Measurements from ENCODE around the gene CD28.

The CD28 gene

GRCh38 chr2:203740871-203741281 lies 34.4 kb downstream of the CD28 start:
- H3K4me3 ChIP-seq (ENCODE audit: low read depth in 1 of 2, low read length in 2 of 2), result no peak overlapping the region
- no peaks in the 10 kb centered on the region for H3K9me3 ChIP-seq (ENCODE audit: control insufficient read depth in 1 of 2, low read length in 2 of 2)
- H3K9ac ChIP-seq (ENCODE audit: low read depth in 1 of 2, low read length in 2 of 2), result no peak overlapping the region
- no peak overlapping the region for H3K27ac ChIP-seq (ENCODE audit: low read depth, low read length)
- H3K27me3 ChIP-seq (ENCODE audit: control insufficient read depth in 1 of 2, insufficient read depth in 2 of 2, low read length in 2 of 2), result no peaks in the 10 kb centered on the region
- no peaks in the 10 kb centered on the region for H3K36me3 ChIP-seq (ENCODE audit: control insufficient read depth in 1 of 2, insufficient read depth in 2 of 2, low read length in 2 of 2)
- H3K4me1 ChIP-seq (ENCODE audit: control insufficient read depth in 1 of 2, insufficient read depth in 2 of 2, low read length in 2 of 2), result no peaks in the 10 kb centered on the region

GRCh38 chr2:203741566-203741965 lies 35.1 kb downstream of the CD28 start:
- H3K4me1 ChIP-seq (ENCODE audit: control insufficient read depth in 1 of 2, insufficient read depth in 2 of 2, low read length in 2 of 2), result no peaks in the 10 kb centered on the region
- H3K9ac ChIP-seq (ENCODE audit: low read depth in 1 of 2, low read length in 2 of 2), result no peak overlapping the region
- H3K4me3 ChIP-seq (ENCODE audit: low read depth in 1 of 2, low read length in 2 of 2), result no peak overlapping the region
- H3K27me3 ChIP-seq (ENCODE audit: control insufficient read depth in 1 of 2, insufficient read depth in 2 of 2, low read length in 2 of 2), result no peaks in the 10 kb centered on the region
- no peaks in the 10 kb centered on the region for H3K36me3 ChIP-seq (ENCODE audit: control insufficient read depth in 1 of 2, insufficient read depth in 2 of 2, low read length in 2 of 2)
- H3K27ac ChIP-seq (ENCODE audit: low read depth, low read length), result no peak overlapping the region
- no peaks in the 10 kb centered on the region for H3K9me3 ChIP-seq (ENCODE audit: control insufficient read depth in 1 of 2, low read length in 2 of 2)

GRCh38 chr2:203743441-203743981 lies 37.1 kb downstream of the CD28 start:
- no peak overlapping the region for H3K9ac ChIP-seq (ENCODE audit: low read depth in 1 of 2, low read length in 2 of 2)
- no peak overlapping the region for H3K27ac ChIP-seq (ENCODE audit: low read depth, low read length)
- no peaks in the 10 kb centered on the region for H3K4me1 ChIP-seq (ENCODE audit: control insufficient read depth in 1 of 2, insufficient read depth in 2 of 2, low read length in 2 of 2)
- H3K9me3 ChIP-seq (ENCODE audit: control insufficient read depth in 1 of 2, low read length in 2 of 2), result no peaks in the 10 kb centered on the region
- H3K4me3 ChIP-seq (ENCODE audit: low read depth in 1 of 2, low read length in 2 of 2), result no peak overlapping the region
- H3K36me3 ChIP-seq (ENCODE audit: control insufficient read depth in 1 of 2, insufficient read depth in 2 of 2, low read length in 2 of 2), result no peaks in the 10 kb centered on the region
- H3K27me3 ChIP-seq (ENCODE audit: control insufficient read depth in 1 of 2, insufficient read depth in 2 of 2, low read length in 2 of 2), result no peaks in the 10 kb centered on the region

- Histone ChIP-seq H3K4me3 (ENCODE audit: low read depth in 1 of 2, low read length in 2 of 2) (no peak overlapping the region), H3K4me1 (ENCODE audit: control insufficient read depth in 1 of 2, insufficient read depth in 2 of 2, low read length in 2 of 2) (no peaks in the 10 kb centered on the region), H3K36me3 (ENCODE audit: control insufficient read depth in 1 of 2, insufficient read depth in 2 of 2, low read length in 2 of 2) (no peaks in the 10 kb centered on the region), H3K9ac (ENCODE audit: low read depth in 1 of 2, low read length in 2 of 2) (no peak overlapping the region), H3K27me3 (ENCODE audit: control insufficient read depth in 1 of 2, insufficient read depth in 2 of 2, low read length in 2 of 2) (no peaks in the 10 kb centered on the region), H3K9me3 (ENCODE audit: control insufficient read depth in 1 of 2, low read length in 2 of 2) (no peaks in the 10 kb centered on the region), H3K27ac (ENCODE audit: low read depth, low read length) (no peak overlapping the region)
Observed at GRCh38 chr2:203744091-203744490, 37.7 kb downstream of the CD28 start.

- H3K36me3 ChIP-seq (ENCODE audit: control insufficient read depth in 1 of 2, insufficient read depth in 2 of 2, low read length in 2 of 2), result no peaks in the 10 kb centered on the region
- no peaks in the 10 kb centered on the region for H3K27me3 ChIP-seq (ENCODE audit: control insufficient read depth in 1 of 2, insufficient read depth in 2 of 2, low read length in 2 of 2)
- no peak overlapping the region for H3K27ac ChIP-seq (ENCODE audit: low read depth, low read length)
- no peaks in the 10 kb centered on the region for H3K9me3 ChIP-seq (ENCODE audit: control insufficient read depth in 1 of 2, low read length in 2 of 2)
- no peaks in the 10 kb centered on the region for H3K4me1 ChIP-seq (ENCODE audit: control insufficient read depth in 1 of 2, insufficient read depth in 2 of 2, low read length in 2 of 2)
- H3K9ac ChIP-seq (ENCODE audit: low read depth in 1 of 2, low read length in 2 of 2), result no peak overlapping the region
- H3K4me3 ChIP-seq (ENCODE audit: low read depth in 1 of 2, low read length in 2 of 2), result no peak overlapping the region
Observed at GRCh38 chr2:203745267-203745666, 38.8 kb downstream of the CD28 start.

- no peaks in the 10 kb centered on the region for H3K4me1 ChIP-seq (ENCODE audit: control insufficient read depth in 1 of 2, insufficient read depth in 2 of 2, low read length in 2 of 2)
- H3K9ac ChIP-seq (ENCODE audit: low read depth in 1 of 2, low read length in 2 of 2), result no peak overlapping the region
- no peaks in the 10 kb centered on the region for H3K9me3 ChIP-seq (ENCODE audit: control insufficient read depth in 1 of 2, low read length in 2 of 2)
- H3K27me3 ChIP-seq (ENCODE audit: control insufficient read depth in 1 of 2, insufficient read depth in 2 of 2, low read length in 2 of 2), result no peaks in the 10 kb centered on the region
- H3K36me3 ChIP-seq (ENCODE audit: control insufficient read depth in 1 of 2, insufficient read depth in 2 of 2, low read length in 2 of 2), result no peaks in the 10 kb centered on the region
- H3K4me3 ChIP-seq (ENCODE audit: low read depth in 1 of 2, low read length in 2 of 2), result no peak overlapping the region
- no peak overlapping the region for H3K27ac ChIP-seq (ENCODE audit: low read depth, low read length)
Observed at GRCh38 chr2:203748331-203749126, 42.1 kb downstream of the CD28 start.

- H3K4me3 ChIP-seq (ENCODE audit: low read depth in 1 of 2, low read length in 2 of 2), result no peak overlapping the region
- H3K27me3 ChIP-seq (ENCODE audit: control insufficient read depth in 1 of 2, insufficient read depth in 2 of 2, low read length in 2 of 2), result no peaks in the 10 kb centered on the region
- no peaks in the 10 kb centered on the region for H3K4me1 ChIP-seq (ENCODE audit: control insufficient read depth in 1 of 2, insufficient read depth in 2 of 2, low read length in 2 of 2)
- peaks cover 0 to 6% of the 10 kb centered on the region in 2 donors for H3K9me3 ChIP-seq (ENCODE audit: control insufficient read depth in 1 of 2, low read length in 2 of 2)
- H3K9ac ChIP-seq (ENCODE audit: low read depth in 1 of 2, low read length in 2 of 2), result no peak overlapping the region
- H3K36me3 ChIP-seq (ENCODE audit: control insufficient read depth in 1 of 2, insufficient read depth in 2 of 2, low read length in 2 of 2), result no peaks in the 10 kb centered on the region
- no peak overlapping the region for H3K27ac ChIP-seq (ENCODE audit: low read depth, low read length)
Observed at GRCh38 chr2:203750346-203751068, 44.1 kb downstream of the CD28 start.

GRCh38 chr2:203751685-203752271 lies 45.3 kb downstream of the CD28 start:
- no peak overlapping the region for H3K9ac ChIP-seq (ENCODE audit: low read depth in 1 of 2, low read length in 2 of 2)
- no peak overlapping the region for H3K4me3 ChIP-seq (ENCODE audit: low read depth in 1 of 2, low read length in 2 of 2)
- no peak overlapping the region for H3K27ac ChIP-seq (ENCODE audit: low read depth, low read length)
- no peaks in the 10 kb centered on the region for H3K4me1 ChIP-seq (ENCODE audit: control insufficient read depth in 1 of 2, insufficient read depth in 2 of 2, low read length in 2 of 2)
- H3K27me3 ChIP-seq (ENCODE audit: control insufficient read depth in 1 of 2, insufficient read depth in 2 of 2, low read length in 2 of 2), result no peaks in the 10 kb centered on the region
- peaks cover 3 to 15% of the 10 kb centered on the region in 2 donors for H3K9me3 ChIP-seq (ENCODE audit: control insufficient read depth in 1 of 2, low read length in 2 of 2)
- no peaks in the 10 kb centered on the region for H3K36me3 ChIP-seq (ENCODE audit: control insufficient read depth in 1 of 2, insufficient read depth in 2 of 2, low read length in 2 of 2)

GRCh38 chr2:203756161-203756560 lies 49.7 kb downstream of the CD28 start:
- H3K27me3 ChIP-seq (ENCODE audit: control insufficient read depth in 1 of 2, insufficient read depth in 2 of 2, low read length in 2 of 2), result no peaks in the 10 kb centered on the region
- H3K4me3 ChIP-seq (ENCODE audit: low read depth in 1 of 2, low read length in 2 of 2), result no peak overlapping the region
- no peaks in the 10 kb centered on the region for H3K36me3 ChIP-seq (ENCODE audit: control insufficient read depth in 1 of 2, insufficient read depth in 2 of 2, low read length in 2 of 2)
- no peak overlapping the region for H3K9ac ChIP-seq (ENCODE audit: low read depth in 1 of 2, low read length in 2 of 2)
- H3K9me3 ChIP-seq (ENCODE audit: control insufficient read depth in 1 of 2, low read length in 2 of 2), result peaks cover 3 to 15% of the 10 kb centered on the region in 2 donors
- H3K27ac ChIP-seq (ENCODE audit: low read depth, low read length), result no peak overlapping the region
- H3K4me1 ChIP-seq (ENCODE audit: control insufficient read depth in 1 of 2, insufficient read depth in 2 of 2, low read length in 2 of 2), result no peaks in the 10 kb centered on the region

All from duodenal mucosa (tissue), 2 donors.